Panc1 (cell line): Measurements from ENCODE around the gene CADM1. TPM values are rescaled to one million over a fixed set of nuclear protein-coding genes. Genes with fewer than 3 reads are reported as not detected.

Experiments
- ATAC-seq: fragments of 200-7000 bp; cut with Tn5 transposase; 2 replicates; pipeline ENCODE4 v1.9.1; 2020; ENCODE audit warnings: mild to moderate bottlenecking, moderate library complexity
- BruUV-seq: library from RNA; stranded (reverse); fragments of 400-500 nt; replicated peaks from 2 replicates; lab custom pipeline; 2021; lab: Mats Ljungman, UMichigan
- CTCF ChIA-PET: fragments of 300-600 bp; sonication (Branson Sonifier 250); formaldehyde crosslinking; loops from one replicate; lab custom pipeline; 2022; ENCODE audit warnings: antibody characterized with exemption; lab: Charles Lee
- POLR2A ChIA-PET: fragments of 300-600 bp; sonication (Branson Sonifier 250); formaldehyde crosslinking; loops from one replicate; lab custom pipeline; 2022; ENCODE audit warnings: antibody characterized with exemption; lab: Charles Lee
- DNase-seq: peaks from one replicate; pipeline ENCODE4 v3.0.0-alpha.2; 2010; ENCODE audit warnings: low read depth, low spot score
- H3K27ac ChIP-seq: 2 replicates; pipeline ENCODE4 v1.5.1; 2011; ENCODE audit warnings: mild to moderate bottlenecking, low read length, inconsistent platforms
- H3K27me3 ChIP-seq: fragments of 200-500 bp; sonication (Bioruptor generic); 2 replicates; pipeline ENCODE4 v1.6.0; 2014; ENCODE audit warnings: low read length, inconsistent platforms; ENCODE audit not compliant: control insufficient read depth, insufficient read depth
- H3K36me3 ChIP-seq: fragments of 200-500 bp; sonication (Bioruptor generic); 2 replicates; pipeline ENCODE4 v1.5.1; 2014; ENCODE audit warnings: inconsistent platforms, mild to moderate bottlenecking, low read length, moderate library complexity; ENCODE audit not compliant: control insufficient read depth, insufficient read depth
- H3K4me1 ChIP-seq: 2 replicates; pipeline ENCODE4 v1.5.1; 2011; ENCODE audit warnings: inconsistent platforms, mild to moderate bottlenecking, low read length, moderate library complexity; ENCODE audit not compliant: control insufficient read depth, insufficient read depth
- H3K4me3 ChIP-seq, 2 experiments: 2 replicates each; pipeline ENCODE4 v1.5.1; 2011 to 2012; ENCODE audit warnings: low read depth in 2 of 2, low read length in 2 of 2, mild to moderate bottlenecking in 2 of 2, inconsistent platforms in 1 of 2, moderate library complexity in 1 of 2
- H3K9me3 ChIP-seq: fragments of 200-500 bp; sonication (Bioruptor generic); 2 replicates; pipeline ENCODE4 v1.5.1; 2014; ENCODE audit warnings: low read depth, mild to moderate bottlenecking, inconsistent platforms, low read length, moderate library complexity; ENCODE audit not compliant: control insufficient read depth, insufficient read depth
- POLR2AphosphoS5 ChIP-seq: IDR thresholded peaks from 2 replicates; pipeline ENCODE4 v1.6.1; 2012; ENCODE audit warnings: mild to moderate bottlenecking, low read depth, low read length, moderate library complexity
- SIN3A ChIP-seq: IDR thresholded peaks from 2 replicates; pipeline ENCODE4 v1.6.1; 2012; ENCODE audit warnings: low read depth, mild to moderate bottlenecking, low read length, moderate library complexity, borderline replicate concordance; ENCODE audit not compliant: insufficient read depth
- TCF7L2 ChIP-seq: IDR thresholded peaks from 2 replicates; pipeline ENCODE4 v1.6.1; 2011; ENCODE audit warnings: mild to moderate bottlenecking, low read depth, low read length, inconsistent platforms
- in situ Hi-C: cut with HindIII; loops from 2 replicates; pipeline ENCODE4 v1.10.0; 2016; ENCODE audit warnings: low sequenced_read_pairs, low pct_unique_long_range_greater_than_20kb
- intact Hi-C: fragments of 100-400 bp; cut with micrococcal nuclease; formaldehyde crosslinking; loops from one replicate; pipeline ENCODE4 v1.10.0; 2022; ENCODE audit not compliant: unreplicated experiment
- total RNA-seq: library from RNA; stranded (reverse); gene quantifications from one replicate; pipeline ENCODE4 v1.2.1, GENCODE V29; 2021; ENCODE audit not compliant: unreplicated experiment
- TF ChIP-seq, protein P1 (sequence below): fragments of 450-650 bp; IDR thresholded peaks from 2 replicates; pipeline ENCODE4 v1.5.1; 2017; ENCODE audit warnings: mild to moderate bottlenecking
- TF ChIP-seq, protein P2 (sequence below), 2 experiments: IDR thresholded peaks; 2 replicates each; pipeline ENCODE4 v1.6.1; 2011 to 2012; ENCODE audit warnings: low read depth in 2 of 2, control low read depth in 1 of 2, low read length in 1 of 2, mild to moderate bottlenecking in 1 of 2, moderate library complexity in 1 of 2; ENCODE audit not compliant: insufficient read depth in 1 of 2

Gene CADM1
- total RNA-seq, 1 experiment from 2014 or later, result 3.9 TPM

DNA sequence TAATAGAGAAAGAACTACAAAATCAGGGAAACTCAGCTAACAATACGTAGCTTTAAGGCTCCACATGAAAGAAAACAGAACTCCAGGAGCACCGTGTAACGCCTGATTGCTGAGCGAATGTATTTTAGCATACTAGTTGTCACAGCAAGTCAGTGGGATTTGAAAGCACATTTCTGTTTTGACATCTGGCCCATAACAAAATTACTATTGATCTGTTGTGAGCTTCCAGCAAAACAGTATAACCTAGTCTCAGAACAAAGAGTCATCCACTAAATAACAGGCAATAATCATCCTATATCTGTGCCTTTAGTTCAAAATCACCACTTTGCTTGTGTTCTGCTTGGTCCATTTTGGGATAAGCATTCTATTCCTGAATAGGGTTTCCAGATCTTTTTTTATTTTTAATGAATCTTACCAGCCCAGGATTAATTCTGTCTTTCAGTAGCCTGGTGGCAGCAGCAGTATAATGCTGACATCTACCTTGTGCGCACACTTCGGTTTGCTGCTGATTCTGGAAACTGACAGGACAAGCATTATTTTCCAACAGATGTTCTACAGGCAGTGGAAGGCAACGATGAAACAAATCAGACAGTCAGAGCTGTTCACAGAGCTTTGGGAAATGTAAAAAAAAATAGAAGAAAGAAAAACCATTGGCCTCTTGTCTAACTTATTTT, 66.2 kb downstream of the CADM1 start:
- ATAC-seq (no peak), DNase-seq (no peak)
- H3K9me3 ChIP-seq, result no peaks in the 10 kb centered on the region
- ChIA-PET CTCF (interaction anchor here (0.6 kb wide), 1 partner anchor 1553 kb away, joined by 5 read pairs; no protein-coding TSS in a partner anchor), POLR2A (no interaction called here)
- H3K27me3 ChIP-seq, result no peaks in the 10 kb centered on the region
- H3K4me3 ChIP-seq, result no peak overlapping the region
- H3K4me1 ChIP-seq, result no peaks in the 10 kb centered on the region
- in situ Hi-C loops (no loop called here), intact Hi-C loops (no loop called here)
- no peaks in the 10 kb centered on the region for H3K36me3 ChIP-seq
- TF ChIP-seq, protein P1, sequence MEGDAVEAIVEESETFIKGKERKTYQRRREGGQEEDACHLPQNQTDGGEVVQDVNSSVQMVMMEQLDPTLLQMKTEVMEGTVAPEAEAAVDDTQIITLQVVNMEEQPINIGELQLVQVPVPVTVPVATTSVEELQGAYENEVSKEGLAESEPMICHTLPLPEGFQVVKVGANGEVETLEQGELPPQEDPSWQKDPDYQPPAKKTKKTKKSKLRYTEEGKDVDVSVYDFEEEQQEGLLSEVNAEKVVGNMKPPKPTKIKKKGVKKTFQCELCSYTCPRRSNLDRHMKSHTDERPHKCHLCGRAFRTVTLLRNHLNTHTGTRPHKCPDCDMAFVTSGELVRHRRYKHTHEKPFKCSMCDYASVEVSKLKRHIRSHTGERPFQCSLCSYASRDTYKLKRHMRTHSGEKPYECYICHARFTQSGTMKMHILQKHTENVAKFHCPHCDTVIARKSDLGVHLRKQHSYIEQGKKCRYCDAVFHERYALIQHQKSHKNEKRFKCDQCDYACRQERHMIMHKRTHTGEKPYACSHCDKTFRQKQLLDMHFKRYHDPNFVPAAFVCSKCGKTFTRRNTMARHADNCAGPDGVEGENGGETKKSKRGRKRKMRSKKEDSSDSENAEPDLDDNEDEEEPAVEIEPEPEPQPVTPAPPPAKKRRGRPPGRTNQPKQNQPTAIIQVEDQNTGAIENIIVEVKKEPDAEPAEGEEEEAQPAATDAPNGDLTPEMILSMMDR, result no peak
- TF ChIP-seq, protein P2, sequence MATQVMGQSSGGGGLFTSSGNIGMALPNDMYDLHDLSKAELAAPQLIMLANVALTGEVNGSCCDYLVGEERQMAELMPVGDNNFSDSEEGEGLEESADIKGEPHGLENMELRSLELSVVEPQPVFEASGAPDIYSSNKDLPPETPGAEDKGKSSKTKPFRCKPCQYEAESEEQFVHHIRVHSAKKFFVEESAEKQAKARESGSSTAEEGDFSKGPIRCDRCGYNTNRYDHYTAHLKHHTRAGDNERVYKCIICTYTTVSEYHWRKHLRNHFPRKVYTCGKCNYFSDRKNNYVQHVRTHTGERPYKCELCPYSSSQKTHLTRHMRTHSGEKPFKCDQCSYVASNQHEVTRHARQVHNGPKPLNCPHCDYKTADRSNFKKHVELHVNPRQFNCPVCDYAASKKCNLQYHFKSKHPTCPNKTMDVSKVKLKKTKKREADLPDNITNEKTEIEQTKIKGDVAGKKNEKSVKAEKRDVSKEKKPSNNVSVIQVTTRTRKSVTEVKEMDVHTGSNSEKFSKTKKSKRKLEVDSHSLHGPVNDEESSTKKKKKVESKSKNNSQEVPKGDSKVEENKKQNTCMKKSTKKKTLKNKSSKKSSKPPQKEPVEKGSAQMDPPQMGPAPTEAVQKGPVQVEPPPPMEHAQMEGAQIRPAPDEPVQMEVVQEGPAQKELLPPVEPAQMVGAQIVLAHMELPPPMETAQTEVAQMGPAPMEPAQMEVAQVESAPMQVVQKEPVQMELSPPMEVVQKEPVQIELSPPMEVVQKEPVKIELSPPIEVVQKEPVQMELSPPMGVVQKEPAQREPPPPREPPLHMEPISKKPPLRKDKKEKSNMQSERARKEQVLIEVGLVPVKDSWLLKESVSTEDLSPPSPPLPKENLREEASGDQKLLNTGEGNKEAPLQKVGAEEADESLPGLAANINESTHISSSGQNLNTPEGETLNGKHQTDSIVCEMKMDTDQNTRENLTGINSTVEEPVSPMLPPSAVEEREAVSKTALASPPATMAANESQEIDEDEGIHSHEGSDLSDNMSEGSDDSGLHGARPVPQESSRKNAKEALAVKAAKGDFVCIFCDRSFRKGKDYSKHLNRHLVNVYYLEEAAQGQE (IDR thresholded peaks at IDR 0.05; ENCODE audit: insufficient read depth in 1 of 2, low read depth in 2 of 2, low read length in 1 of 2), result no peak
- no peak for TF ChIP-seq TCF7L2
- no peak for TF ChIP-seq SIN3A
- TF ChIP-seq POLR2AphosphoS5, result no peak
- H3K27ac ChIP-seq, result no peak overlapping the region
- BruUV-seq, result no TSS peak

DNA sequence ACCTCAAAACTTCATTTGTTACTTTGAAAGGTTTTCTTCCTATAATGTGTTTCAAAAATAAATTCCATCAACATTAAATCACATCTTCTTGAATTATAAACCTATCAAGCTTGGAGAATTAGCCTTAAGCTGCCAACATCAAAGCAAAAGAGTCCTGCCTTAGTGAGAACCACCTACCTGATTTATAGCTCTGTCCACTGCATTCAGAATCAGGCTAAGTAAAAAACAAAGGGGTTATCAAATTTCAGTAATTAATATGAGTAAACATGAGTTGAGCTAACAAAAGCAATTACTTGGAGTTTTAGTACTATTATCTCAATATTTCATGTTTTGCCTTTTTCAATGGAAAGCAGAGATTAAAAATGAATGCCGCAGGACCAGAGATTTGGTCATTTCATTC, 73.9 kb downstream of the CADM1 start:
- in situ Hi-C loops, result no loop called here

More for the DNA sequence above, 73.9 kb downstream of the CADM1 start:
- ChIA-PET CTCF (no interaction called here), POLR2A (no interaction called here)
- Histone ChIP-seq H3K4me3 (no peak overlapping the region), H3K36me3 (no peaks in the 10 kb centered on the region), H3K9me3 (no peaks in the 10 kb centered on the region), H3K27ac (no peak overlapping the region), H3K4me1 (no peaks in the 10 kb centered on the region), H3K27me3 (0 out of 2 replicates have a peak, but pooled peaks cover 3% of the 10 kb centered on the region)
- ATAC-seq (no peak), DNase-seq (no peak)
- BruUV-seq, result no TSS peak
- TF ChIP-seq TCF7L2 (no peak), SIN3A (no peak), POLR2AphosphoS5 (no peak)
- TF ChIP-seq, protein P2 (IDR thresholded peaks at IDR 0.05; ENCODE audit: insufficient read depth in 1 of 2, low read depth in 2 of 2, low read length in 1 of 2), result no peak
- TF ChIP-seq, protein P1, result no peak
- intact Hi-C loops, result no loop called here
